GM21360 (cell line): Measurements from ENCODE around the gene SVOP.
"Not testable (repeated sequence)": the region's sequence is repeated elsewhere in the genome, so short reads cannot be mapped to it uniquely, and the experiment has no call there.

Experiments used
- ATAC-seq: cut with Tn5 transposase; IDR thresholded peaks from one replicate; pipeline ENCODE4 v1.9.1; 2021; ENCODE audit warnings: mild to moderate bottlenecking, moderate library complexity; ENCODE audit not compliant: unreplicated experiment

SVOP gene

DNA sequence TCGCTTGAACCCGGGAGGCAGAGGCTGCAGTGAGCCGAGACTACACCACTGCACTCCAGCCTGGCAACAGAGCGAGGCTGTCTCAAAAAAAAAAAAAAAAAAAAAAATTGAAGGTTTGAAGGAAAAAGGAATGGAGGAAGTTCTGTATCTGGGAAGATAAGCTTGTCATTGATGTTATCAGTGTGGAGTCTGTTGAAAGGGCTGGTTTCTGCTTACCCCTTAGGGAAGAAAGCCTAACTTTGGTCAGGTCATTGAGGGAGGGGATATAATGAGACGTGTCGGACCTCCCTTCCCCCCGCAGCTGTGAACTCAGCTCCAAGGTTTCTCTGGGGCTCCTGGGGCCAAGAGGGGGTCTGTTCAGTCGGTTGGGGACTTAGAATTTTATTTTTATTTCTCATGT, 124.5 kb downstream of the SVOP start:
- ATAC-seq: no peak

DNA sequence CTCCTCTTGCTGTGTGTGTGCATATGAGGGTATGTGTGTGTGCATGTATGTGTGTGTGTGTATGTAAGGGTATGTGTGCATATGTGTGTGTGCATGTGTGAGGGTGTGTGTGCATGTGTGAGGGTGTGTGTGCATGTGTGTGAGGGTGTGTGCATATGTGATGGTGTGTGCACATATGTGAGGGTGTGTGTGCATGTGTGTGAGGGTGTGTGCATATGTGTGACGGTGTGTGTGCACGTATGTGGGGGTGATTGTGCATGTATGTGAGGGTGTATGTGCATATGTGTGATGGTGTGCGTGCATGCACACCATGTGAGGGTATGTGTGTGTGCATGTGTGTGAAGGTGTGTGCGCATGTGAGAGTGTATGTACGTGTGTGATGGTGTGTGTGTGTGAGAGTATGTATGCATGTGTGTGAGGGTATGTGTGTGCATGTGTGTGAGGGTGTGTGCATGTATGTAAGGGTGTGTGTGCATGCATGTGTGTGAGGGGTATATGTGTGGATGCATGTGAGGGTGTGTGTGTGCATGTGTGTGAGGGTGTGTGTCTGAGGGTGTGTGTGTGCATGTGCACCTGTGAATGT, 125.6 kb downstream of the SVOP start:
- no peak for ATAC-seq

DNA sequence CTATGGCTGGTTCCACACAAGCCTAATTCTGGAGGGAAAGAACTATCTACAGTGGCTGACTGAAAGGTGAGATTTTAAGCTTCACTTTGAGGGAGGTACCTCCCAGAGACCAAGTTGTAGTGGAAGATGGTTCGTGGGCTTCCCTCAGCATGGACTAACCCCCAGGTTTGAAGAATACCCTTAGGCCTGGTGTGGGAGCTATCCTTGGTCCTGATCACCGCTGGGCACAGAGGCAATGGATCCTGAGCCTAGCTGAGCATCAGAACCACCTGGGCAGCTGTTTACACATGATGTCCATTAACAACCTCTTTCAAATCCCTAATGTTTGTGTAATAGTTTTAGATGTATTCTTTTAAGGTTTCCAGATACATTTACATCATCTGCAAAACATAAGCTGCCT, 130.7 kb downstream of the SVOP start:
- ATAC-seq: no peak

DNA sequence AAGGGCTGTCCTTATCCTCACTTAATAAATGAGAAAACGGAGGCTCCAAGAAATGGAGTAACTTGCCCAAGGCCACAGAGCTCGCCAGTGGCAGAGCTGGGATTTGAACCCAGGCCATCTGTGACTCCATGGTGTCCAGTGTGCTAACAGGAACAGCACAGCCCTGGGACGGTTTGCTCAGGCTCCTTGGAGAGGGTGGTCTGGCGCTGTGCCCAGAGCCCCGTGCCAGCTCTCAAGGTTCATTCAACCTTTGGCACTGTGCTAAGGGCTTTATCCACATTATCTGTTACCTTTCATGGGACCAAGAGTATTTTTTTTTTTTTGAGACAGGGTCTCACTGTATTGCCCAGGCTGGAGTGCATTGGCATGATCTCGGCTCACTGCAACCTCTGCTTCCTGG, 132.8 kb downstream of the SVOP start:
- ATAC-seq: no peak

DNA sequence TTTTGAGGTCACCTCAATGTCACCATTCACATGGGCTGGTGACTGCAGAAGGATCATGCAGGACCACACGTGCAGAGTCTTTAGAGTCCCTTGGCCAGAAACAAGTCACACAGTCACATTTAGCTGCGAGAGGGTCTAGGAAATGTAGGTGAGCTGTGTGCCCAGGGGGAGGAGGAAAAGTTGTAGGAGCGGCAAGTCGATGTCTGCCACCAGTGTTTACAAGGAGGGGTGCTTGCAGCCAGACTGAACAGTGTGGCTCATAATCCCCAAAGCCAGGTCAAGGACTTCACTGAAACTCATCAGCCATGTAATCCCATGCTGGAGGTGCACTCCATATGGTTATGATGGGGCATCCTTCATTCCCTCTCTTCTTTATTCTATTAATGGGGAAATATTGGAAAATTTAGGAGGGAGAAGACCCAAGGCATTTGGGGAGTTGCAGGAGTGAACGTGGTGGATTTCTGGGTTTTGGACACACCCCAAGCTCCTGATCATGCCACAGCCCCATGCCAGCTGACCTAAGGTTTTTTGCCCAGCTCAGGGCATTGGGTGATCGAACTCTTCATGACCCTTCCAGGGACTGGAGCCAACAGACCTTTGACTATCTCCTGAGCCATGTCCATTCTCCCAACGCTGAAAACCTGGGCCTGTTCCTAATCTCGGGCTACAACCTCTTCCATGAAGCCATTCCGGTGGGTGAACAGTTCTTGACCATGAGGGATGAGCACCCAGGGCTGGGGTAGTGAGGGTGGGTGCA, 133.8 kb downstream of the SVOP start:
- no peak for ATAC-seq

DNA sequence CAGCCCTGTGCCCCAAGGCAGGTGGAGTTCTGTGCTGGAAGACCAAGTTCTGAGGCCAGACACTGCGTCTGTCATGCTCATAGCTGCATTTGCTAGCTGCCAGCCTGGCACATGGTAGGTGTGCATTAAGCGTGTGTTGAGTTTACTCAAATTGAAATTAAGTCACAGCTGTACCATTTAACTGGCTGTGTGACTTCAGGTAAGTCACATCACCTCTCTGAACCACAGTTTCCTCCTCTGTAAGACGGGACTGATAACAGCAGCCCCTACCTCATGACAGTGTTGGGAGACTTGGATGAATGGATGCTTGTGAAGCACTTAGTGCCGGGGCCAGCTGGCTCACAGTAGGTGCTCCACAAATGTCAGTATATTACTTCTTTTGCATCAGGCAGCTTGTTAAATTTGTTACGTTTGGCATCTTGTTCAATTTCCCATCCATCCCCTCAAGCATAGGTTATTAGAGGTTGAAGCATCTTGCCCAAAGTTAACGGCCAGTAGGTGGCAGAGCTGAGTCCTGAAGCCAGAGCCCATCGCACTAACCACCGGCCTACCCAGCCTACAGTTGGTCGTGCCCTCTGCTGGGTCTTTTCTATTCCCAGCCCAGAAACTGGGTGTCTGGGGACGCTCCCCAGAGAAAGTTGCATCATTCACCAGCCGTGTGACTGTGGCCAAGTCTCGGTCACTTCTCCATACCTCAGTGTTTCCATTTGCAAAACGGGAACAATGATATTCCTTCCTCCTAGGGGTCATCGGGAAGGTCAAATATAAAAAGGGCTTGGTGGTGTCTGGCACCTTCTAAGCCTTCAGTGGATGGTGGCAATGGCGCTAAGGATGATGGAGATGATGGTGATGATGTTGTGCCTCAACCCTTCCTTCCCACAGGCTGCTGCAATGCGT, 136.5 kb downstream of the SVOP start:
- ATAC-seq: no peak

DNA sequence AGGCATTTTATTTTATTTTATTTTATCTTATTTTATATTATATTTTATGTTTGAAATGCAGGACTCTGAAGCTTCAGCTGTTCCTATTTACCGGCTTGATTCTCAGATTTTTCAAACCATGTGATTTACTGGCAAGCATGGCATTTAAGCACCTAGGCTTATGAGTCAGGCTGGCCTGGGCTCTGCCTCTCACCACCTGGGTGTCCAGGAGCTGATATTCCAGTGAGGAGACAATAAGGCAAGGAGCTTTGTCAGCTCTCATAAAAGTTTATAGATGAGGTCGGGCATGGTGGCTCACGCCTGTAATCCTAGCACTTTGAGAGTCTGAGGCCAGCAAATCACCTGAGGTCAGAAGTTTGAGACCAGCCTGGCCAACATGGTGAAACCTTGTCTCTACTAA, 138.9 kb downstream of the SVOP start:
- no peak for ATAC-seq

DNA sequence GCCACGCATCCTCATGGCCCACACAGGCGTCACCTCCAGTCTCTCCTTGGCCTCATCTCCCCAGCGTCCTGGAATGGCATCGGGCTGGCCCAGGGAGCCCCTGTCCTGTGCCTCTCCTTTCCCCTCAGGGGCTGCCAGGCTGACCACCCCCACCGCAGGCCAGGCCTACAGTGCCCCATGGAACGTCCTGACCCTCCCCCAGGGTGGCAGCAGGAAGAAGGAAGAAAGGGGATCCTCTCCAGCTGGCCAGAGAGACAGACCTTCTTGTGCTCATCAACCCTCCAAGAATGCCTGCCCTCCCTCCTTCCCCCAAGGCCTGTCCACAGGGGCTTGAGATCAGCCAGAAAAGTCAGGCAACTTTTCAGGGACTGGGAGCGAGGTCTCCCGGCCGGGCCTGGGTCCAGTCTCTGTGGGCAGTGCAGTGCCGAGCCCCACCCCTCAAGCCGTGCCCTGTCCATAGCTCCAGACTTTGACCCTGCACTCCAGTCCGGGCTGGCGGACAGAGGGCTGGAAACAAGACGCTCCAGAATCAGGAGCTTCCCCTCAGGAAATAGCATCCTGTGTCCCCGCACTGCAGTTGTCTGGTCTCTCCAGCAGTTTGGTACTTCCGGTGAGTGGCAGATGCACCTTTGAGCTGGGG, 141.1 kb downstream of the SVOP start, which contains the start of gene DAO:
Gene DAO, plus strand, starts transcription at position 478 of the 640 bp plus-strand sequence. CDS start 4,915 bp downstream, outside the sequence.
- ATAC-seq: no peak

DNA sequence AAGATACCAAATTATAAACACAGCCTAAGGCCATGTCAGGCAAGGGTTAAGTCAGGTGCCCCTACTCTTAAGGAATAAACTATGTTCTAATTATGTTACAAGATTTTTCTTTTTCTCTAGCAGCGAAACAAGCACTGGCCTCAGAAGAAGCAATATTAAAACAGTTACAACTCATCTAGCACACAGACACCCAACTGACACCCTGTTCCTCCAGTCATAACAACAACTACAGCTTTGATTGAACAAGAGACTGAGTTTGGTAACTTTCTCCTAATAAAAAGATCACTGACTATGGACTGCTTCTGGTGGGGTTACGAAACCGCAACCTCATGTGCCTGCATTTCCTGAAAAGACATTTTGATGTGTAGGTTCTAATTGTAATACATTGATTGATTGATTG, 144.3 kb downstream of the SVOP start:
- ATAC-seq: no peak

DNA sequence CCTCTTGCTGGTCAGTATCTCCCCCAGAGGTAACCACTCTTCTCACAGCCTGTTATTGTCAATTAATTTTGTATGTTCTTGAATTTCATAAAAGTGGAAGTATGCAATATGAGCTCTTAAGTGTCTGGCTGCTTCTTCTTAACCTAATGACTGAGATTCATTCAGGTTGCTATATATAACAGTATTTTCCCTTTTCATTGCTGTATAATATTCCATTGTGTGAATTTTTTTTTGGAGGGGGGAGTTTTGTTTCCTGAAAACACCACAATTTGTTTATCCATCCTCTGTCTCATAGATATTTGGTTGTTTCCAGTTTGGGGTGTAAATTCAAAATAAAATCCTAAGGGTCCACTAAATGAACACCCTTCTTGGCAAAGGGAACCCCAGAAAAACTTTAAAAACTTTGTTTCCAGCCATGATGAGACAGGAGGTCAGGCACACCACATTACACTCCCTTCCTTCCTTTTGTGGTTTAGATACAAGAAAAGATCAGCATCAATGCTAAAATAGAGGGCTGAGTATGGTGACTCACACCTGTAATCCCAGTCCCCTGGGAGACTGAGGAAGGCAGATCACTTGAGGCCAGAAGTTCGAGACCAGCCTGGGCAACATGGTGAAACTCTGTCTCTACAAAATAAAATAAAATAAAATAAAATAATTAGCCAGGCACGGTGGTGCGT, 145.0 kb downstream of the SVOP start:
- no peak for ATAC-seq

DNA sequence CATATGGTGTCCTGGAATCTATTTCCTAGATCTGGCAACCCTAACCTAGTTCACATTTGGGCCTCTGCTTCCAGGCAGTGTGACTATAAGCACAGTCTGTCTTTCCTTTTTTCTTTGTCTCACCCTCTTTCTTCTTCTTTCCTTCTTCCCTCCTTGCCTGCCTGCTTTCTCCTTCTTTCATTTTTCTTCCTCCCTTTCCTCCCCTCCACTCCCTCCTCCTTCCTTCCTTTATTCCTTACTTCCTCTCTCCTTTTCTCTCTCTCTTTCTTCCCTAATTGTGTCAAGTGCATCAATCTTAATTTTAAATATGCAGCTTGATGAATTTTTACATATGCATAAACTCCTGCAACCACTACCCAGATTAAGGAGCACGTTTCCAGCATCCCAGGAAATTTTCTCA, 145.6 kb downstream of the SVOP start:
- no peak for ATAC-seq

DNA sequence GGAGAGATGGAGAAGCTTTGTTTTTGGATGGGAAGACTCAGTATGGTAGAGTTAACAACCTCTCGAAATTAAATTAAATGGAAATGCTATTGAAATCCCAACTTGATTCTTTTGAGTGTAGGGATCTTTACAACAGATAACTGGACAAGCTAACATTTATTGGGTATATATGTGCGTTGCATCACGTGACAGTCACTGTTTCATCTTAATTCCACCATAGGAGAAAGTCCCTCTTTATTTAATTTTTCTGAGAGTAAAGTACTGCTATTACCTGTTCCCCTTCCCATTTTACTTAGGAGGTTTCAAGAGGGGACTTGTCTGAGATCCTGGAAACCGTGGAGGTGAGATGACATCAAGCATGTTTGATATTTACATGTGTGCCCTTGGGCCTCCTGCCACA, 152.1 kb downstream of the SVOP start:
- ATAC-seq: no peak

DNA sequence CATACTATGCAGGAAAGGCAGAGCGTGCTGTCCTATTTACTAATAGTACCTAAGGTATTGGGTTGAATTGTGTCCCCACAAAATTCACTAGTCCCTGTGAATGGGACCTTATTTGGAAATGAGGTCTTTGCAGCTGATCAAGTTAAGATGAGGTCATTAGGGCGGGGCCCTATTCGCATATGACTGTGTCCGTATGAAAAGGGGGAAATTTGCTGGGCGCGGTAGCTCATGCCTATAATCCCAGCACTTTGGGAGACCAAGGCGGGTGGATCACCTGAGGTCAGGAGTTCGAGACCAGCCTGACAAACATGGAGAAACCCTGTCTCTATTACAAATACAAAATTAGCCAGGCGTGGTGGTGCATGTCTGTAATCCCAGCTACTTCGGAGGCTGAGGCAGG, 154.8 kb downstream of the SVOP start:
- ATAC-seq: not testable (repeated sequence)

DNA sequence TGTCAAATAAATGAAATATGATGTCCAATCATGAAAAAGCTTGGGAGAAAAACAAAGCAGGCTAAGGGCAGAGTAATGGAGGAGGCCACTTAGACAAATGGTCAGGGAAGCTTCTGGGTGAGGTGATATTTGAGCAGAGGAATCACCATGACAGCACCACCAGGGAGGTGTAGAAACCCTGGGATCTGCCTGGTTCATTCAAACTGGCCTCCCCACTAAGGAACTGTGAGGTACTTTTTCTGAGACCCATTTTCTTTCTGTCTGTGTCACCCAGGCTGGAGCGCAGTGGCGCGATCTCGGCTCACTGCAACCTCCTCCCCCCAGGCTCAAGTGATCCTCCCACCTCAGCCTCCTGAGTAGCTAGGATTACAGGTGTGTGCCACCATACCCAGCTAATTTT, 155.7 kb downstream of the SVOP start:
- no peak for ATAC-seq

DNA sequence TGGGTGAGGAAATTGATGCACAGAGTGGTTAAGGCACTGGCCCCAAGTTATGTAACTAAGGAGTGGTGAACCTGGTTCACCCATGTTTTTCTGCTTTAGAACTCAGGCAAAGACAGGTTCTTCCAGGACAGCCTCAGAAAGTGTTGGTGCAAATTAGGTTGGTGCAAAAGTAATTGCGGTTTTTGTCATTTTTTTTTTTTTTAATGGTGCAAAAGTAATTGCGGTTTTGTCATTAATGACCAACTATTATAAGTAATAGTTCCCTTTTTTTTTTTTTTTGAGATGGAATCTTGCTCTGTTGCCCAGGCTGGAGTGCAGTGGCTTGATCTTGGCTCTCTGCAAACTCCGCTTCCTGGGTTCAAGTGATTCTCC, 158.3 kb downstream of the SVOP start:
- no peak for ATAC-seq

DNA sequence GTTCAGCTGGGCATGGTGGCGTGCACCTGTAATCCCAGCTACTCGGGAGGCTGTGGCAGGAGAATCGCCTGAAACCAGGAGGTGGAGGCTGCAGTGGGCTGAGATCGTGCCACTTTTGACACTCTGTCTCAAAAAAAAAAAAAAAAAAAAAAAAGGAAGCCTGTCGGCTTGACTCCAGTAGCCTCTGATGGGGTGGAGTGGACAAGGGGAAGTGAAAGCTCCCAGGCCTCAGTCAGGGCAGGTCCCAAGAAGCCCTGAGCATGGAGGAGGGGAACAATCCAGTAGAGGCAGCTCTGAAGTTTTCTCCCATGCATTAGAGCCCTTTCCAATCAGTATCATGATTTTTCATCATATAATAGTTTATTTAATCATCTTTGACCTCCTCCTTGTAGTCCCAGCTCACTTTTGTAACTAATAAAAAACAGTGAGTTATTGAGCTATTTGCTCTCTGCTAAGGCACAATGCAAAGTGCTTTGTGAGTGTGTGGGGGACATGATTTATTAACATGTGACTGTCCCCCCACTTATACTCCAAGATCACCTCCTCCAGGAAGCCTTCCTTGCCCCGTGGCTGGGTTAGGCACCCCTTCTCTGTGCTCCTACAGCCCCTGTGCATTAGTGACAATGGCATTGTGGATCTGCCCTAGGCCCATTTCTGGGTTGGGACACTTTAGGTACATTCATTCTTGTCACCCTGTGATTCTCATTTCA, 158.8 kb downstream of the SVOP start:
- ATAC-seq: no peak

DNA sequence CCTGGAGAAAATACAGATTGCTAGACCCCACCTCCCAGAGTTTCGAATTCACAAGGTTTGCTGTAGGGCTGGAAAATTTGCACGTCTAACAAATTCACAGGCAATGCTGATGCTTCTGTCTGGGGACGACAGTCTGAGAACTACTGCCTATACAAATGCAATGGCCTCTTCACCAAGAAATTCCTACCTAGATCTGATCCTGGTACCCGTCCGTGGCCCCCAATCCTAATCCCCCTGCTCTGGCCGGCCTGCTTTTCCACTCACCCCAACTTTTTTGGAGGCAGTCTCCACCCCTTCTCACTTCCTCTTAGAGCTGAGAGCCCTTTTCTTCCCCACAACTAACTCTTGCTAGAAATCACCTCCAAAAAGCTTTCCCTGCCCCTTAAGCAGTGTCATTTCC, 160.4 kb downstream of the SVOP start:
- ATAC-seq: no peak

DNA sequence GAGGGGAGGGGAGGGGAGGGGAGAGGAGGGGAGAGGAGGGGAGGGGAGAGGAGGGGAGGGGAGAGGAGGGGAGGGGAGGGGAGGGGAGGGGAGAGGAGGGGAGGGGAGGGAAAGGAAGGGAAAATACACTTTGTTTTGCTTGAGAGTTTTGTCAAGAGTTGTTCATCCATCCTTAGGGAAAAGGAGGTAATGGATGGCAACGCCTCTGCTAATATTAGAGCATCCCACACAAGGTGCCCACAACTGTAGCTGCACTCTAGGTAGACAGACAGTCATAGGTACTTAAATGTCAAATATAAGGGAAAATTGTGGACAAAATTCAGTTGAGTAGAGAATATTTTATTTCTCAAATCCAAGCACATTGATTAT, 161.0 kb downstream of the SVOP start:
- ATAC-seq: no peak

DNA sequence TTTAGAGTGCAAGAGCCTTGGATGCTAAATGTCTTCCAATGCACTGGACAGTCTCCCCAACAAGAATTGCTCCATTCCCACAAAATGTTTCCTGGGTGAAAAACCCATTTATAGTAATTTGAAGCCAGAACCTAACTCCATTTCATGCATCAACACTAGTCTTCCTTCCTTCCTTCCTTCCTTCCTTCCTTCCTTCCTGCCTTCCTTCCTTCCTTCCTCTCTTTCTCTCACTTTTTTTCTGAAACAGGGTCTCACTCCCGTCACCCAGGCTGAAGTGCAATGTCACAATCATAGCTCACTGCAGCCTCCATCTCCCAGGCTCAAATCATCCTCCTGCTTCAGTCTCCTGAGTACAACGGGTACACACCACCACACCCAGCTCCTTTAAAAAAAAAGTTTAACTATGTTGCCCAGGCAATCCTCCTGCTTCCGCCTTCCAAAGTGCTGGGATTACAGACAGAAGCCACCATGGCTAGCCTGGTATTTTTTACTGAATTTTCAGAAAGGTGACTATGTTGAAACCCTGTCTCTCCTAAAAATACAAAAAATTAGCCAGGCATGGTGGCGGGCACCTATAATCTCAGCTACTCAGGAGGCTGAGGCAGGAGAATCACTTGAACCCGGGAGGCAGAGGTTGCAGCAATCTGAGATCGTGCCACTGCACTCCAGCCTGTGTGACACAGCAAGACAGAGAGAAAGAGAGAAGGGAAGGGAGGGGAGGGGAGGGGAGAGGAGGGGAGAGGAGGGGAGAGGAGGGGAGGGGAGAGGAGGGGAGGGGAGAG, 161.5 kb downstream of the SVOP start:
- not testable (repeated sequence) for ATAC-seq
